SK-N-SH (cell line): ENCODE data around the gene TRIM47. TPM values are rescaled to one million over a fixed set of nuclear protein-coding genes. Genes with fewer than 3 reads are reported as not detected.

ENCODE experiments used
- CTCF ChIA-PET: fragments of 300-600, 350-600 bp; formaldehyde crosslinking; extraction: SDS; loops from one replicate; lab custom pipeline; 2021; lab: Yijun Ruan, JAX
- POLR2A ChIA-PET: fragments of 350-600 bp; sonication (Branson Sonifier 250); formaldehyde crosslinking; extraction: SDS; loops from one replicate; lab custom pipeline; 2020; ENCODE audit warnings: antibody characterized with exemption, inconsistent platforms; lab: Yijun Ruan, JAX
- DNase-seq: peaks from one replicate; pipeline ENCODE4 v3.0.0; 2012
- H2AFZ ChIP-seq: fragments of 200-600 bp; sonication (generic); 2 replicates; pipeline ENCODE4 v1.8.1; 2016; ENCODE audit warnings: antibody characterized with exemption, mild to moderate bottlenecking, low read depth
- H3F3A ChIP-seq: fragments of 200-600 bp; sonication (generic); replicated peaks from 2 replicates; pipeline ENCODE3; 2016; ENCODE audit warnings: antibody characterized with exemption, mild to moderate bottlenecking; ENCODE audit not compliant: insufficient read depth
- H3K27ac ChIP-seq, 2 experiments: fragments of 200-500 bp in 1 of 2; fragments of 200-600 bp in 1 of 2; sonication (Bioruptor generic) in 1 of 2; sonication (generic), shearing (Covaris generic) in 1 of 2; 2 replicates each; pipeline versions ENCODE4 v1.5.1 to v1.6.1; 2014 to 2016; ENCODE audit warnings: low read depth in 2 of 2, inconsistent platforms in 1 of 2, low read length in 1 of 2, mild to moderate bottlenecking in 1 of 2, mixed read lengths in 1 of 2
- H3K27me3 ChIP-seq: fragments of 200-600 bp; sonication (generic), shearing (Covaris generic); 2 replicates; pipeline ENCODE4 v1.6.1; 2016; ENCODE audit warnings: mixed run types; ENCODE audit not compliant: insufficient read depth
- H3K36me3 ChIP-seq, 2 experiments: fragments of 200-500 bp in 1 of 2; fragments of 200-600 bp in 1 of 2; sonication (Bioruptor generic) in 1 of 2; sonication (generic) in 1 of 2; replicated peaks in 1 of 2; 2 replicates each; pipeline versions ENCODE3 to v1.5.1; 2014 to 2016; ENCODE audit warnings: low read length in 1 of 2, mild to moderate bottlenecking in 1 of 2; ENCODE audit not compliant: insufficient read depth in 2 of 2, control insufficient read depth in 1 of 2
- H3K4me1 ChIP-seq, 2 experiments: fragments of 200-500 bp in 1 of 2; fragments of 200-600 bp in 1 of 2; sonication (Bioruptor generic) in 1 of 2; sonication (generic), shearing (Covaris generic) in 1 of 2; 2 replicates each; pipeline versions ENCODE4 v1.5.1 to v1.6.1; 2014 to 2016; ENCODE audit warnings: low read depth in 1 of 2, low read length in 1 of 2, mixed run types in 1 of 2; ENCODE audit not compliant: insufficient read depth in 2 of 2, control insufficient read depth in 1 of 2
- H3K4me2 ChIP-seq: fragments of 200-600 bp; sonication (generic), shearing (Covaris generic); 2 replicates; pipeline ENCODE4 v1.6.1; 2017; ENCODE audit warnings: mixed run types
- H3K4me3 ChIP-seq, 2 experiments: fragments of 200-500 bp in 1 of 2; fragments of 200-600 bp in 1 of 2; sonication (Bioruptor generic) in 1 of 2; sonication (generic), shearing (Covaris generic) in 1 of 2; 2 replicates each; pipeline versions ENCODE4 v1.5.1 to v1.8.1; 2014 to 2016; ENCODE audit warnings: low read depth in 2 of 2, inconsistent platforms in 1 of 2, low read length in 1 of 2, mild to moderate bottlenecking in 1 of 2, mixed read lengths in 1 of 2, moderate library complexity in 1 of 2
- H3K79me2 ChIP-seq: fragments of 200-600 bp; sonication (generic); 2 replicates; pipeline ENCODE4 v1.8.1; 2017; ENCODE audit warnings: mild to moderate bottlenecking; ENCODE audit not compliant: insufficient read depth
- H3K9ac ChIP-seq: fragments of 200-600 bp; sonication (generic); 2 replicates; pipeline ENCODE4 v1.6.1; 2017; ENCODE audit warnings: mixed run types
- H3K9me2 ChIP-seq: fragments of 200-600 bp; sonication (generic); 2 replicates; pipeline ENCODE4 v1.6.1; 2017; ENCODE audit warnings: mixed run types
- H3K9me3 ChIP-seq: fragments of 200-600 bp; sonication (generic); 2 replicates; pipeline ENCODE4 v1.6.1; 2017; ENCODE audit warnings: mixed run types, mild to moderate bottlenecking, moderate library complexity
- H4K20me1 ChIP-seq: fragments of 200-600 bp; sonication (generic); 2 replicates; pipeline ENCODE4 v1.6.1; 2017; ENCODE audit warnings: mild to moderate bottlenecking, mixed run types; ENCODE audit not compliant: insufficient read depth
- ELF1 ChIP-seq: IDR thresholded peaks from 2 replicates; pipeline ENCODE4 v1.4.0; 2012
- EP300 ChIP-seq, 2 experiments: IDR thresholded peaks; 2 replicates each; pipeline versions ENCODE4 v1.4.0 to v1.6.1; 2012; ENCODE audit warnings: borderline replicate concordance in 1 of 2, low read depth in 1 of 2, low read length in 1 of 2
- FOSL2 ChIP-seq: IDR thresholded peaks from 2 replicates; pipeline ENCODE4 v1.4.0; 2012; ENCODE audit warnings: low read depth, mild to moderate bottlenecking, moderate library complexity, borderline replicate concordance
- FOXJ3 ChIP-seq: sonication (generic); formaldehyde crosslinking; IDR thresholded peaks from 2 replicates; pipeline ENCODE4 v1.5.1; 2020; ENCODE audit warnings: mild to moderate bottlenecking, missing genetic modification reagents
- FOXM1 ChIP-seq: IDR thresholded peaks from 2 replicates; pipeline ENCODE4 v1.4.0; 2012; ENCODE audit warnings: low read depth, mild to moderate bottlenecking
- GABPA ChIP-seq: IDR thresholded peaks from 2 replicates; pipeline ENCODE4 v1.4.0; 2012; ENCODE audit warnings: low read depth, mild to moderate bottlenecking
- GATA2 ChIP-seq: sonication (generic); formaldehyde crosslinking; IDR thresholded peaks from 2 replicates; pipeline ENCODE4 v1.5.0; 2020; ENCODE audit warnings: mild to moderate bottlenecking, missing genetic modification reagents
- JUND ChIP-seq: IDR thresholded peaks from 2 replicates; pipeline ENCODE4 v1.4.0; 2012
- MAX ChIP-seq: IDR thresholded peaks from 2 replicates; pipeline ENCODE4 v1.4.0; 2012; ENCODE audit warnings: low read depth
- MEF2A ChIP-seq: IDR thresholded peaks from 2 replicates; pipeline ENCODE4 v1.4.0; 2012; ENCODE audit warnings: low read depth, borderline replicate concordance
- MXI1 ChIP-seq: IDR thresholded peaks from 2 replicates; pipeline ENCODE4 v1.6.1; 2012; ENCODE audit warnings: mild to moderate bottlenecking, low read depth, low read length, improper control_type of control experiment
- NRF1 ChIP-seq: IDR thresholded peaks from 2 replicates; pipeline ENCODE4 v1.6.1; 2012; ENCODE audit warnings: low read depth, mild to moderate bottlenecking, low read length
- POLR2AphosphoS5 ChIP-seq: IDR thresholded peaks from 2 replicates; pipeline ENCODE4 v1.6.1; 2012; ENCODE audit warnings: low read depth, low read length
- RAD21 ChIP-seq: IDR thresholded peaks from 2 replicates; pipeline ENCODE4 v1.6.1; 2012; ENCODE audit warnings: mild to moderate bottlenecking, low read length
- RCOR1 ChIP-seq: fragments of 150-350 bp; IDR thresholded peaks from 2 replicates; pipeline ENCODE4 v1.6.1; 2017; ENCODE audit warnings: antibody characterized with exemption, low read length
- RFX5 ChIP-seq: IDR thresholded peaks from 2 replicates; pipeline ENCODE4 v1.6.1; 2012; ENCODE audit warnings: mild to moderate bottlenecking, improper control_type of control experiment, low read length
- SIN3A ChIP-seq: IDR thresholded peaks from 2 replicates; pipeline ENCODE4 v1.6.1; 2012; ENCODE audit warnings: low read depth, mild to moderate bottlenecking, low read length, moderate library complexity, borderline replicate concordance
- TCF12 ChIP-seq: IDR thresholded peaks from 2 replicates; pipeline ENCODE4 v1.4.0; 2012
- TEAD4 ChIP-seq: IDR thresholded peaks from 2 replicates; pipeline ENCODE4 v1.4.0; 2012; ENCODE audit warnings: mild to moderate bottlenecking, borderline replicate concordance; ENCODE audit not compliant: insufficient read depth
- USF1 ChIP-seq: IDR thresholded peaks from 2 replicates; pipeline ENCODE4 v1.4.0; 2012; ENCODE audit warnings: low read depth, borderline replicate concordance
- YY1 ChIP-seq: IDR thresholded peaks from 2 replicates; pipeline ENCODE4 v1.4.0; 2012; ENCODE audit warnings: low read depth, mild to moderate bottlenecking
- ZBTB33 ChIP-seq: IDR thresholded peaks from 2 replicates; pipeline ENCODE4 v1.4.0; 2012; ENCODE audit warnings: low read depth, borderline replicate concordance
- WGBS: methylation state at CpG from one replicate; pipeline ENCODE4 v1.1.6; 2017; ENCODE audit warnings: low lambda C conversion rate; 5-methylcytosine and 5-hydroxymethylcytosine counted together
- polyA plus RNA-seq, 3 experiments: library from polyadenylated mRNA; depleted of rRNA; stranded (reverse); fragments of >200 nt; gene quantifications; 2 replicates each; pipeline ENCODE4 v1.2.3, GENCODE V29; 2012
- TF ChIP-seq, protein P1 (sequence below): IDR thresholded peaks from 2 replicates; pipeline ENCODE4 v1.6.1; 2012; ENCODE audit warnings: mild to moderate bottlenecking, low read depth, low read length, moderate library complexity
- TF ChIP-seq, protein P2 (sequence below): IDR thresholded peaks from 2 replicates; pipeline ENCODE4; 2012
- TF ChIP-seq, protein P3 (sequence below): fragments of 150-350 bp; IDR thresholded peaks from 2 replicates; pipeline ENCODE4 v1.6.1; 2016; ENCODE audit warnings: mild to moderate bottlenecking, low read depth, low read length

Gene TRIM47
- polyA plus RNA-seq, 1 of the 3 experiments (the other 2 are of a cell fraction) = 5.1 TPM

DNA sequence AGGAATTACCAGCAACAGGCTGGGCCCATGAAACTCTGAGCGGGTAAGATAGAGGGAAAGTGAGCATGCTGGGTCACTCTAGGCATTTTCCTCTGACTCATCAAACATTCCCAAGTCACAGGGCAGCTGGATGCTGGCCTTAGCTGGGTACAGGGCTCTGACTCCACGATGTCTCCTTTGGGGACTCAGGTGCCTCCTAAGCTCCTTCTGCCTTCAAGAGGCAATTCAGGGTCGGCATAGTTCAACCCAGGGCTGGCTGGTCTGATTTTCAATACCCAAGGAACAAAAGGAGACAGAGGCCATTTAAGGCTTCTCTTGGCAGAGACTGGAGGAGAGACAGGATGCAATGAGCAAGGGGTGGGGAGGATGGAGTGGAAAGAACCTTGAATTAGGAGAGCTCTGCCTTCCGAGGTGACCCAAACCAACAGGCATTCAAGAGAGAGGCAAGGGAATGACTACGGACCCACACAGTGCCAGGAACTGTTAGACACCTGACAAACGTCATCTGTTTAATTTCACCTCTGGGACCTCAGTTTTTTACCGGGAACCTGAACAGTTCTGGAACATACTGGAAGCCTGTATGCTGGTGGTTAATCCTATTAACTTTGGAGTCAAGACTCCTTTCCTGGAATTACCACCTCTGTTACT lies 24.2 kb downstream of the TRIM47 start:
- Histone ChIP-seq H3K4me1 (peaks cover 12 to 19% of the 10 kb centered on the region in 2 experiments; a peak in 3 of 4 replicates), H3K9ac (peak overlapping the region; percentile 70), H3K36me3 (peaks cover 15 to 22% of the 10 kb centered on the region in 2 experiments), H4K20me1 (no peaks in the 10 kb centered on the region; the same call in 1 of the 2 replicates), H3K79me2 (peaks cover 29% of the 10 kb centered on the region), H3K9me2 (no peaks in the 10 kb centered on the region), H3F3A (peaks cover 15% of the 10 kb centered on the region), H3K9me3 (no peaks in the 10 kb centered on the region), H3K27ac (peak overlapping the region; percentile 66 to 86), H2AFZ (no peak overlapping the region), H3K4me3 (peak overlapping the region; percentile 72 to 83), H3K27me3 (no peaks in the 10 kb centered on the region), H3K4me2 (peak overlapping the region; percentile 81)
- CTCF ChIA-PET = interaction anchor here (0.6 to 6.9 kb wide), 19 partner anchors 8 to 597 kb away, joined by 3 to 79 read pairs (median 8); partner anchors contain the start of genes MRPL38, TRIM47, TRIM65 and UNC13D
- TF ChIP-seq, protein P1, sequence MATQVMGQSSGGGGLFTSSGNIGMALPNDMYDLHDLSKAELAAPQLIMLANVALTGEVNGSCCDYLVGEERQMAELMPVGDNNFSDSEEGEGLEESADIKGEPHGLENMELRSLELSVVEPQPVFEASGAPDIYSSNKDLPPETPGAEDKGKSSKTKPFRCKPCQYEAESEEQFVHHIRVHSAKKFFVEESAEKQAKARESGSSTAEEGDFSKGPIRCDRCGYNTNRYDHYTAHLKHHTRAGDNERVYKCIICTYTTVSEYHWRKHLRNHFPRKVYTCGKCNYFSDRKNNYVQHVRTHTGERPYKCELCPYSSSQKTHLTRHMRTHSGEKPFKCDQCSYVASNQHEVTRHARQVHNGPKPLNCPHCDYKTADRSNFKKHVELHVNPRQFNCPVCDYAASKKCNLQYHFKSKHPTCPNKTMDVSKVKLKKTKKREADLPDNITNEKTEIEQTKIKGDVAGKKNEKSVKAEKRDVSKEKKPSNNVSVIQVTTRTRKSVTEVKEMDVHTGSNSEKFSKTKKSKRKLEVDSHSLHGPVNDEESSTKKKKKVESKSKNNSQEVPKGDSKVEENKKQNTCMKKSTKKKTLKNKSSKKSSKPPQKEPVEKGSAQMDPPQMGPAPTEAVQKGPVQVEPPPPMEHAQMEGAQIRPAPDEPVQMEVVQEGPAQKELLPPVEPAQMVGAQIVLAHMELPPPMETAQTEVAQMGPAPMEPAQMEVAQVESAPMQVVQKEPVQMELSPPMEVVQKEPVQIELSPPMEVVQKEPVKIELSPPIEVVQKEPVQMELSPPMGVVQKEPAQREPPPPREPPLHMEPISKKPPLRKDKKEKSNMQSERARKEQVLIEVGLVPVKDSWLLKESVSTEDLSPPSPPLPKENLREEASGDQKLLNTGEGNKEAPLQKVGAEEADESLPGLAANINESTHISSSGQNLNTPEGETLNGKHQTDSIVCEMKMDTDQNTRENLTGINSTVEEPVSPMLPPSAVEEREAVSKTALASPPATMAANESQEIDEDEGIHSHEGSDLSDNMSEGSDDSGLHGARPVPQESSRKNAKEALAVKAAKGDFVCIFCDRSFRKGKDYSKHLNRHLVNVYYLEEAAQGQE = 0 out of 2 replicates have a peak, but pooled peaks have one; percentile 19
- TF ChIP-seq FOXM1 (no peak), POLR2AphosphoS5 (no peak), GATA2 (no peak), MXI1 (no peak), RFX5 (no peak), USF1 (no peak), ZBTB33 (no peak), ELF1 (no peak), MEF2A (no peak), EP300 (IDR thresholded peaks at IDR 0.05; ENCODE audit: borderline replicate concordance in 1 of 2, low read depth in 1 of 2, low read length in 1 of 2) (peak in 1 of 2 experiments; percentile 68; a peak in 1 of 4 replicates), FOSL2 (peak; percentile 87), RCOR1 (no peak), GABPA (no peak), JUND (peak; percentile 72; the same call in 1 of the 2 replicates), MAX (peak; percentile 78), FOXJ3 (CRISPR knock-in tag) (no peak), TEAD4 (no peak), RAD21 (no peak), SIN3A (no peak), NRF1 (no peak), YY1 (no peak), TCF12 (no peak)
- TF ChIP-seq, protein P2, sequence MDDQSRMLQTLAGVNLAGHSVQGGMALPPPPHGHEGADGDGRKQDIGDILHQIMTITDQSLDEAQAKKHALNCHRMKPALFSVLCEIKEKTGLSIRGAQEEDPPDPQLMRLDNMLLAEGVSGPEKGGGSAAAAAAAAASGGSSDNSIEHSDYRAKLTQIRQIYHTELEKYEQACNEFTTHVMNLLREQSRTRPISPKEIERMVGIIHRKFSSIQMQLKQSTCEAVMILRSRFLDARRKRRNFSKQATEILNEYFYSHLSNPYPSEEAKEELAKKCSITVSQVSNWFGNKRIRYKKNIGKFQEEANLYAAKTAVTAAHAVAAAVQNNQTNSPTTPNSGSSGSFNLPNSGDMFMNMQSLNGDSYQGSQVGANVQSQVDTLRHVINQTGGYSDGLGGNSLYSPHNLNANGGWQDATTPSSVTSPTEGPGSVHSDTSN = no peak
- TF ChIP-seq, protein P3, sequence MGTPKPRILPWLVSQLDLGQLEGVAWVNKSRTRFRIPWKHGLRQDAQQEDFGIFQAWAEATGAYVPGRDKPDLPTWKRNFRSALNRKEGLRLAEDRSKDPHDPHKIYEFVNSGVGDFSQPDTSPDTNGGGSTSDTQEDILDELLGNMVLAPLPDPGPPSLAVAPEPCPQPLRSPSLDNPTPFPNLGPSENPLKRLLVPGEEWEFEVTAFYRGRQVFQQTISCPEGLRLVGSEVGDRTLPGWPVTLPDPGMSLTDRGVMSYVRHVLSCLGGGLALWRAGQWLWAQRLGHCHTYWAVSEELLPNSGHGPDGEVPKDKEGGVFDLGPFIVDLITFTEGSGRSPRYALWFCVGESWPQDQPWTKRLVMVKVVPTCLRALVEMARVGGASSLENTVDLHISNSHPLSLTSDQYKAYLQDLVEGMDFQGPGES = no peak
- DNase-seq = no peak
- POLR2A ChIA-PET = interaction anchor here (1.2 to 2.4 kb wide), 5 partner anchors 9 to 74 kb away, joined by 3 to 31 read pairs (median 10); partner anchors contain the start of gene UNC13D
- WGBS = 11% methylated on average over 7 of the region's 7 CpGs
